Measurements from ENCODE around the gene SMG1. TPM values are rescaled to one million over a fixed set of nuclear protein-coding genes. Genes with fewer than 3 reads are reported as not detected.
"Not testable (repeated sequence)": the region's sequence is repeated elsewhere in the genome, so short reads cannot be mapped to it uniquely, and the experiment has no call there.

SMG1 gene
- total RNA-seq, 2 donors from 2014 or later: 226 to 304 TPM

GRCh38 chr16:18948372-18949020 lies 22.3 kb upstream of the SMG1 start:
- Mint-ChIP-seq H3K4me3 (no peak overlapping the region), H3K9me3 (no peaks in the 10 kb centered on the region), H3K27me3 (no peaks in the 10 kb centered on the region), H3K4me1 (ENCODE audit: low read depth in 2 of 2) (peaks cover 0 to 11% of the 10 kb centered on the region in 2 donors), H3K27ac (no peak overlapping the region), H3K36me3 (no peaks in the 10 kb centered on the region)
- no peak for ATAC-seq
- DNase-seq (ENCODE audit: low spot score): no peak

- peak overlapping the region in 1 of 2 donors; percentile 69 for H3K27ac Mint-ChIP-seq
Measured at GRCh38 chr16:18945233-18945632, 19.0 kb upstream of the SMG1 start.

GRCh38 chr16:18943414-18943813 lies 17.2 kb upstream of the SMG1 start:
- Mint-ChIP-seq H3K9me3 (no peaks in the 10 kb centered on the region), H3K27me3 (no peaks in the 10 kb centered on the region), H3K36me3 (no peaks in the 10 kb centered on the region), H3K27ac (peak overlapping the region in 1 of 2 donors; percentile 21), H3K4me3 (no peak overlapping the region), H3K4me1 (ENCODE audit: low read depth in 2 of 2) (peaks cover 0 to 11% of the 10 kb centered on the region in 2 donors)
- DNase-seq (ENCODE audit: low spot score) (no peak), ATAC-seq (no peak)

More at GRCh38 chr16:18945233-18945632, 19.0 kb upstream of the SMG1 start:
- no peaks in the 10 kb centered on the region for H3K36me3 Mint-ChIP-seq
- H3K9me3 Mint-ChIP-seq: no peaks in the 10 kb centered on the region
- peaks cover 0 to 11% of the 10 kb centered on the region in 2 donors for H3K4me1 Mint-ChIP-seq (ENCODE audit: low read depth in 2 of 2)
- ATAC-seq (no peak), DNase-seq (ENCODE audit: low spot score) (no peak)
- no peaks in the 10 kb centered on the region for H3K27me3 Mint-ChIP-seq
- no peak overlapping the region for H3K4me3 Mint-ChIP-seq

GRCh38 chr16:18942061-18942460 lies 15.9 kb upstream of the SMG1 start:
- Mint-ChIP-seq H3K27me3 (peaks cover 0 to under 1% of the 10 kb centered on the region in 2 donors), H3K36me3 (no peaks in the 10 kb centered on the region), H3K9me3 (no peaks in the 10 kb centered on the region), H3K4me3 (no peak overlapping the region), H3K27ac (no peak overlapping the region), H3K4me1 (ENCODE audit: low read depth in 2 of 2) (peaks cover 0 to 11% of the 10 kb centered on the region in 2 donors)
- no peak for ATAC-seq
- DNase-seq (ENCODE audit: low spot score): no peak

GRCh38 chr16:18941471-18941870 lies 15.3 kb upstream of the SMG1 start:
- no peak overlapping the region for H3K27ac Mint-ChIP-seq
- H3K9me3 Mint-ChIP-seq: no peaks in the 10 kb centered on the region
- no peak for ATAC-seq
- H3K4me3 Mint-ChIP-seq: no peak overlapping the region
- no peak for DNase-seq (ENCODE audit: low spot score)
- no peaks in the 10 kb centered on the region for H3K36me3 Mint-ChIP-seq
- H3K4me1 Mint-ChIP-seq (ENCODE audit: low read depth in 2 of 2): peaks cover 0 to 8% of the 10 kb centered on the region in 2 donors
- H3K27me3 Mint-ChIP-seq: peaks cover 0 to 5% of the 10 kb centered on the region in 2 donors

GRCh38 chr16:18938986-18939385 lies 12.8 kb upstream of the SMG1 start:
- peaks cover 0 to 5% of the 10 kb centered on the region in 2 donors for H3K27me3 Mint-ChIP-seq
- no peak overlapping the region for H3K4me3 Mint-ChIP-seq
- no peak overlapping the region for H3K27ac Mint-ChIP-seq
- no peaks in the 10 kb centered on the region for H3K36me3 Mint-ChIP-seq
- DNase-seq (ENCODE audit: low spot score) (no peak), ATAC-seq (no peak)
- H3K4me1 Mint-ChIP-seq (ENCODE audit: low read depth in 2 of 2): no peaks in the 10 kb centered on the region
- H3K9me3 Mint-ChIP-seq: no peaks in the 10 kb centered on the region

- Mint-ChIP-seq H3K4me3 (no peak overlapping the region), H3K27me3 (peaks cover 0 to 5% of the 10 kb centered on the region in 2 donors), H3K36me3 (no peaks in the 10 kb centered on the region), H3K4me1 (ENCODE audit: low read depth in 2 of 2) (no peaks in the 10 kb centered on the region), H3K27ac (no peak overlapping the region), H3K9me3 (no peaks in the 10 kb centered on the region)
- no peak for DNase-seq (ENCODE audit: low spot score)
- no peak for ATAC-seq
Measured at GRCh38 chr16:18937390-18937789, 11.2 kb upstream of the SMG1 start.

GRCh38 chr16:18936727-18937340 lies 10.6 kb upstream of the SMG1 start:
- H3K4me1 Mint-ChIP-seq (ENCODE audit: low read depth in 2 of 2): no peaks in the 10 kb centered on the region
- no peak overlapping the region for H3K4me3 Mint-ChIP-seq
- H3K27ac Mint-ChIP-seq: peak overlapping the region in 1 of 2 donors; percentile 19
- ATAC-seq: no peak
- no peaks in the 10 kb centered on the region for H3K36me3 Mint-ChIP-seq
- no peak for DNase-seq (ENCODE audit: low spot score)
- H3K9me3 Mint-ChIP-seq: no peaks in the 10 kb centered on the region
- H3K27me3 Mint-ChIP-seq: peaks cover 0 to 5% of the 10 kb centered on the region in 2 donors

GRCh38 chr16:18933501-18933900 lies 7.3 kb upstream of the SMG1 start:
- H3K4me1 Mint-ChIP-seq (ENCODE audit: low read depth in 2 of 2): no peaks in the 10 kb centered on the region
- no peak for DNase-seq (ENCODE audit: low spot score)
- no peaks in the 10 kb centered on the region for H3K36me3 Mint-ChIP-seq
- no peaks in the 10 kb centered on the region for H3K9me3 Mint-ChIP-seq
- H3K27me3 Mint-ChIP-seq: peaks cover 0 to 5% of the 10 kb centered on the region in 2 donors
- no peak overlapping the region for H3K4me3 Mint-ChIP-seq
- ATAC-seq: no peak
- H3K27ac Mint-ChIP-seq: peak overlapping the region in 1 of 2 donors; percentile 27

- no peak overlapping the region for H3K4me3 Mint-ChIP-seq
Measured at GRCh38 chr16:18932243-18932987, 6.2 kb upstream of the SMG1 start.

GRCh38 chr16:18931756-18932155 lies 5.5 kb upstream of the SMG1 start:
- ATAC-seq (no peak), DNase-seq (ENCODE audit: low spot score) (no peak)
- peaks cover 0 to 7% of the 10 kb centered on the region in 2 donors for H3K4me1 Mint-ChIP-seq (ENCODE audit: low read depth in 2 of 2)
- H3K27ac Mint-ChIP-seq: peak overlapping the region in 1 of 2 donors; percentile 33
- H3K4me3 Mint-ChIP-seq: no peak overlapping the region
- no peaks in the 10 kb centered on the region for H3K36me3 Mint-ChIP-seq
- peaks cover 0 to 1% of the 10 kb centered on the region in 2 donors for H3K27me3 Mint-ChIP-seq
- no peaks in the 10 kb centered on the region for H3K9me3 Mint-ChIP-seq

More at GRCh38 chr16:18932243-18932987, 6.2 kb upstream of the SMG1 start:
- H3K27ac Mint-ChIP-seq: no peak overlapping the region
- DNase-seq (ENCODE audit: low spot score) (no peak), ATAC-seq (no peak)
- peaks cover 0 to under 1% of the 10 kb centered on the region in 2 donors for H3K4me1 Mint-ChIP-seq (ENCODE audit: low read depth in 2 of 2)
- H3K27me3 Mint-ChIP-seq: peaks cover 0 to 5% of the 10 kb centered on the region in 2 donors
- H3K36me3 Mint-ChIP-seq: no peaks in the 10 kb centered on the region
- no peaks in the 10 kb centered on the region for H3K9me3 Mint-ChIP-seq

GRCh38 chr16:18930095-18930494 lies 3.9 kb upstream of the SMG1 start:
- not testable (repeated sequence) for H3K4me3 Mint-ChIP-seq; H3K36me3 Mint-ChIP-seq; H3K9me3 Mint-ChIP-seq; H3K27ac Mint-ChIP-seq; H3K27me3 Mint-ChIP-seq; ATAC-seq; DNase-seq (ENCODE audit: low spot score)
- H3K4me1 Mint-ChIP-seq (ENCODE audit: low read depth in 2 of 2): peaks cover 6 to 13% of the 10 kb centered on the region in 2 donors

- not testable (repeated sequence) for H3K4me3 Mint-ChIP-seq
- peak overlapping the region in 1 of 2 donors; percentile 89 for H3K27ac Mint-ChIP-seq
Measured at GRCh38 chr16:18928073-18928472, 1.9 kb upstream of the SMG1 start.

More at GRCh38 chr16:18928073-18928472, 1.9 kb upstream of the SMG1 start:
- not testable (repeated sequence) for H3K27me3 Mint-ChIP-seq; H3K9me3 Mint-ChIP-seq; DNase-seq (ENCODE audit: low spot score); ATAC-seq; H3K36me3 Mint-ChIP-seq
- peaks cover 13 to 25% of the 10 kb centered on the region in 2 donors for H3K4me1 Mint-ChIP-seq (ENCODE audit: low read depth in 2 of 2)
